Testis (tissue), 3 donors: ENCODE results near the gene MRGPRX2. TPM values are rescaled to one million over a fixed set of nuclear protein-coding genes. Genes with fewer than 3 reads are reported as not detected.

Experiments used
- DNase-seq: peaks from one replicate; pipeline ENCODE4 v3.0.0-alpha.2; 2019
- H3K27ac ChIP-seq, 2 donors: fragments of 200-600 bp; sonication (generic); one replicate each; pipeline ENCODE4 v1.5.1; 2019
- H3K27me3 ChIP-seq: fragments of 200-600 bp; sonication (generic); one replicate; pipeline ENCODE4 v1.5.1; 2019
- H3K36me3 ChIP-seq: fragments of 200-600 bp; sonication (generic); one replicate; pipeline ENCODE4 v1.5.1; 2017; ENCODE audit warnings: low read depth; ENCODE audit errors: missing control alignments
- H3K4me1 ChIP-seq: fragments of 200-600 bp; sonication (generic); one replicate; pipeline ENCODE4 v1.5.1; 2019
- H3K4me3 ChIP-seq, 2 donors: fragments of 200-600 bp; sonication (generic); one replicate each; pipeline ENCODE4 v1.5.1; 2017 to 2019
- H3K9me3 ChIP-seq: fragments of 200-600 bp; sonication (generic); one replicate; pipeline ENCODE4 v1.5.1; 2017
- POLR2A ChIP-seq: fragments of 450-650 bp; IDR thresholded peaks from one replicate; pipeline ENCODE4 v1.6.1; 2017; ENCODE audit warnings: antibody characterized with exemption, mild to moderate bottlenecking, moderate library complexity
- WGBS, 2 donors: methylation state at CpG; one replicate each; pipeline ENCODE4 v1.1.5; 2018; 5-methylcytosine and 5-hydroxymethylcytosine counted together
- intact Hi-C: fragments of 100-400 bp; cut with DNase I; formaldehyde crosslinking; loops from one replicate; pipeline ENCODE4 v1.15.1; 2023; ENCODE audit warnings: low total_unique reads
- polyA plus RNA-seq: library from polyadenylated mRNA; stranded (reverse); fragments of 350-450 nt; fragmentation: Illumina TruSeq; extraction: RNeasy Lipid Tissue Mini Kit (QIAGEN cat#74804); gene quantifications from one replicate; pipeline ENCODE4 v1.2.3, GENCODE V29; 2014; ENCODE audit warnings: low read depth, low replicate concordance; ENCODE audit not compliant: insufficient read depth
- total RNA-seq, 2 donors: library from RNA; depleted of rRNA; stranded (reverse); fragments of >200 nt; gene quantifications; one replicate each; pipeline ENCODE4 v1.2.3, GENCODE V29; 2016
- TF ChIP-seq, protein P1 (sequence below), 3 experiments: fragments of 450-650 bp in 2 of 3; fragments of 200-600 bp in 1 of 3; sonication (generic) in 1 of 3; IDR thresholded peaks; one replicate each; pipeline ENCODE4 v1.5.1; 2016 to 2019; ENCODE audit warnings: antibody characterized with exemption in 3 of 3, mild to moderate bottlenecking in 2 of 3, moderate library complexity in 1 of 3

Gene MRGPRX2
- total and polyA plus RNA-seq, 3 donors from 2014 or later = 0.50 TPM; not detected in 2

DNA sequence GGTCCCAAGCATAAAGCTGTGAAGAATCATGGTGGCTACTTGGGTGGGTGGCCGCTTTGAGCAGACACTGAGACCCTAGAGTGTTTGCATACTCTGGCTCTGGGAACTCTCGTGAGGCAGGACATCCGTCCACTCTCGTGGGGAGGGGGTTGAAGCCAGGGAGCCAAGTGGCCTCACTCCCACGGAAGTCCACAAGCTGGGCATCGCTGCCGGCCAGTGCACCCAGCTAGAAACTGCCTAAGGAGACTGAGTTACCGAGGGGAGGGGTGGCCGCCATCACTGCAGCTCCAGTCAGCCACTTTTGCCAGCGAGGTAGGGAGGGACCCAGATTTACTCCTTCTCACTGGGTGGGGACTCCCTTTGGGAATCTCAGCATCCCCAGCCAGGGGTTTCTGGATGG, 20.5 kb downstream of the MRGPRX2 start:
- Histone ChIP-seq H3K4me1 (no peaks in the 10 kb centered on the region), H3K9me3 (no peaks in the 10 kb centered on the region), H3K27me3 (no peaks in the 10 kb centered on the region), H3K36me3 (no peaks in the 10 kb centered on the region), H3K4me3 (peak overlapping the region in 1 of 2 donors; percentile 34), H3K27ac (no peak overlapping the region)
- intact Hi-C loops = no loop called here
- WGBS, 2 donors = 40 to 65% methylated on average over 7 to 10 of the region's 10 CpGs
- DNase-seq = no peak
- TF ChIP-seq POLR2A = no peak
- TF ChIP-seq, protein P1, sequence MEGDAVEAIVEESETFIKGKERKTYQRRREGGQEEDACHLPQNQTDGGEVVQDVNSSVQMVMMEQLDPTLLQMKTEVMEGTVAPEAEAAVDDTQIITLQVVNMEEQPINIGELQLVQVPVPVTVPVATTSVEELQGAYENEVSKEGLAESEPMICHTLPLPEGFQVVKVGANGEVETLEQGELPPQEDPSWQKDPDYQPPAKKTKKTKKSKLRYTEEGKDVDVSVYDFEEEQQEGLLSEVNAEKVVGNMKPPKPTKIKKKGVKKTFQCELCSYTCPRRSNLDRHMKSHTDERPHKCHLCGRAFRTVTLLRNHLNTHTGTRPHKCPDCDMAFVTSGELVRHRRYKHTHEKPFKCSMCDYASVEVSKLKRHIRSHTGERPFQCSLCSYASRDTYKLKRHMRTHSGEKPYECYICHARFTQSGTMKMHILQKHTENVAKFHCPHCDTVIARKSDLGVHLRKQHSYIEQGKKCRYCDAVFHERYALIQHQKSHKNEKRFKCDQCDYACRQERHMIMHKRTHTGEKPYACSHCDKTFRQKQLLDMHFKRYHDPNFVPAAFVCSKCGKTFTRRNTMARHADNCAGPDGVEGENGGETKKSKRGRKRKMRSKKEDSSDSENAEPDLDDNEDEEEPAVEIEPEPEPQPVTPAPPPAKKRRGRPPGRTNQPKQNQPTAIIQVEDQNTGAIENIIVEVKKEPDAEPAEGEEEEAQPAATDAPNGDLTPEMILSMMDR (IDR thresholded peaks at IDR 0.05) = no peak

DNA sequence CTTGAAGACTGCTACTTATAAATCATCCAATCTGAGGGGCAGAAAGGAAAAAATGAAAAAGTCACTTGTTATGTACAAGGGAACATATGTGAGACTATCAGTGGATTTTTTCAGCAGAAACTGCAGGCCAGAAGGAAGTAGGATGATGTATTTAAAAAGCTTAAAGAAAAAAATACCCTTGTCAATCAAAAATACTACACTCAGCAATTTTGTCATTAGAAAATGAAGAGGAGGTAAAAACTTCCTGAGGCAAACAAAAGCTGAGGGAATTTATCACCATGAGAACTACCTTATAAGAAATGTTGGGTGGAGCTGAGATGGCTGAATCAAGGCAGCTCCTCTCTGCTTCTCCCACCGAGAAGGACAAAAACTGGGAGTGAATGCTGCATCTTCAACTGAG, 21.1 kb downstream of the MRGPRX2 start:
- Histone ChIP-seq H3K4me3 (peak overlapping the region in 1 of 2 donors; percentile 34), H3K9me3 (no peaks in the 10 kb centered on the region), H3K36me3 (no peaks in the 10 kb centered on the region), H3K4me1 (no peaks in the 10 kb centered on the region), H3K27ac (no peak overlapping the region), H3K27me3 (no peaks in the 10 kb centered on the region)
- TF ChIP-seq, protein P1 (IDR thresholded peaks at IDR 0.05) = no peak
- TF ChIP-seq POLR2A = no peak
- no peak for DNase-seq
- WGBS, 2 donors = 75 to 90% methylated on average over 1 of the region's 1 CpG
- intact Hi-C loops = no loop called here

GRCh38 chr11:19032990-19033389, 27.5 kb downstream of the MRGPRX2 start:
- Histone ChIP-seq H3K9me3 (no peaks in the 10 kb centered on the region), H3K27ac (no peak overlapping the region), H3K36me3 (no peaks in the 10 kb centered on the region), H3K27me3 (no peaks in the 10 kb centered on the region), H3K4me3 (no peak overlapping the region), H3K4me1 (no peaks in the 10 kb centered on the region)
- no peak for DNase-seq
- intact Hi-C loops = no loop called here
- TF ChIP-seq POLR2A = no peak
- TF ChIP-seq, protein P1 (IDR thresholded peaks at IDR 0.05) = no peak
- 64 to 82% methylated on average over 2 of the region's 2 CpGs for WGBS, 2 donors

- H3K4me3 ChIP-seq = no peak overlapping the region
- TF ChIP-seq POLR2A = no peak
- TF ChIP-seq, protein P1 (IDR thresholded peaks at IDR 0.05) = no peak
These were observed 32.5 kb downstream of the MRGPRX2 start for GRCh38 chr11:19027829-19028595.

GRCh38 chr11:19026862-19027261, 33.7 kb downstream of the MRGPRX2 start:
- 81 to 86% methylated on average over 2 of the region's 2 CpGs for WGBS, 2 donors

More at GRCh38 chr11:19027829-19028595, 32.5 kb downstream of the MRGPRX2 start:
- Histone ChIP-seq H3K4me1 (no peaks in the 10 kb centered on the region), H3K36me3 (no peaks in the 10 kb centered on the region), H3K27ac (no peak overlapping the region), H3K9me3 (no peaks in the 10 kb centered on the region), H3K27me3 (no peaks in the 10 kb centered on the region)
- no peak for DNase-seq
- intact Hi-C loops = no loop called here
- WGBS, 2 donors = 66 to 78% methylated on average over 2 of the region's 2 CpGs

More at GRCh38 chr11:19026862-19027261, 33.7 kb downstream of the MRGPRX2 start:
- no peak for DNase-seq
- Histone ChIP-seq H3K4me1 (no peaks in the 10 kb centered on the region), H3K27me3 (no peaks in the 10 kb centered on the region), H3K36me3 (no peaks in the 10 kb centered on the region), H3K27ac (no peak overlapping the region), H3K4me3 (no peak overlapping the region), H3K9me3 (no peaks in the 10 kb centered on the region)
- intact Hi-C loops = no loop called here
- TF ChIP-seq POLR2A = no peak
- TF ChIP-seq, protein P1 (IDR thresholded peaks at IDR 0.05) = no peak
